HEK293T (cell line): ENCODE results near the gene SPARC.

ENCODE experiments used
- CTCF ChIA-PET: fragments of 350-600 bp; formaldehyde crosslinking; extraction: SDS; loops from one replicate; lab custom pipeline; 2021; ENCODE audit warnings: antibody characterized with exemption, inconsistent platforms; lab: Yijun Ruan, JAX
- POLR2A ChIA-PET: fragments of 350-600 bp; formaldehyde crosslinking; extraction: SDS; loops from one replicate; lab custom pipeline; 2020; ENCODE audit warnings: antibody characterized with exemption, inconsistent platforms; lab: Yijun Ruan, JAX
- DNase-seq: peaks from one replicate; pipeline ENCODE4 v3.0.0; 2012; ENCODE audit warnings: mixed read lengths; ENCODE audit errors: extremely low spot score
- ARNT ChIP-seq: fragments of 450-650 bp; IDR thresholded peaks from 2 replicates; pipeline ENCODE4 v1.6.1; 2017; ENCODE audit warnings: mild to moderate bottlenecking
- BHLHE40 ChIP-seq: fragments of 450-650 bp; IDR thresholded peaks from 2 replicates; pipeline ENCODE4 v1.6.1; 2016; ENCODE audit warnings: mild to moderate bottlenecking, moderate library complexity, borderline replicate concordance
- CTBP1 ChIP-seq: fragments of 450-650 bp; IDR thresholded peaks from 2 replicates; pipeline ENCODE4 v1.6.1; 2016; ENCODE audit warnings: borderline replicate concordance
- ELF4 ChIP-seq: fragments of 450-650 bp; IDR thresholded peaks from 2 replicates; pipeline ENCODE4 v1.6.1; 2017; ENCODE audit warnings: antibody characterized with exemption
- FOXA1 ChIP-seq: fragments of 450-650 bp; IDR thresholded peaks from 2 replicates; pipeline ENCODE4 v1.6.1; 2016; ENCODE audit warnings: mild to moderate bottlenecking
- FOXK2 ChIP-seq: fragments of 450-650 bp; IDR thresholded peaks from 2 replicates; pipeline ENCODE4 v1.6.1; 2016; ENCODE audit warnings: mild to moderate bottlenecking
- FOXM1 ChIP-seq: fragments of 450-650 bp; IDR thresholded peaks from 2 replicates; pipeline ENCODE4 v1.6.1; 2017; ENCODE audit warnings: mild to moderate bottlenecking, borderline replicate concordance
- HDGF ChIP-seq: fragments of 450-650 bp; IDR thresholded peaks from 2 replicates; pipeline ENCODE4 v1.6.1; 2017; ENCODE audit warnings: antibody characterized with exemption, borderline replicate concordance
- L3MBTL2 ChIP-seq: fragments of 450-650 bp; conservative IDR thresholded peaks from 2 replicates; pipeline ENCODE4 v1.6.1; 2016; ENCODE audit warnings: mild to moderate bottlenecking
- LEF1 ChIP-seq: fragments of 450-650 bp; IDR thresholded peaks from 2 replicates; pipeline ENCODE4 v1.6.1; 2017; ENCODE audit warnings: mild to moderate bottlenecking, borderline replicate concordance
- NFRKB ChIP-seq: fragments of 450-650 bp; IDR thresholded peaks from 2 replicates; pipeline ENCODE4 v1.6.1; 2016; ENCODE audit warnings: mild to moderate bottlenecking, moderate library complexity
- PKNOX1 ChIP-seq: fragments of 450-650 bp; IDR thresholded peaks from 2 replicates; pipeline ENCODE4 v1.6.1; 2016
- SP1 ChIP-seq: fragments of 450-650 bp; IDR thresholded peaks from 2 replicates; pipeline ENCODE4 v1.6.1; 2017
- SUZ12 ChIP-seq: fragments of 450-650 bp; IDR thresholded peaks from 2 replicates; pipeline ENCODE4 v1.6.1; 2016; ENCODE audit warnings: mild to moderate bottlenecking
- TARDBP ChIP-seq: fragments of 450-650 bp; IDR thresholded peaks from 2 replicates; pipeline ENCODE4 v1.6.1; 2016
- ZNF384 ChIP-seq: fragments of 450-650 bp; IDR thresholded peaks from 2 replicates; pipeline ENCODE4 v1.6.1; 2016

SPARC gene

GRCh38 chr5:151633892-151634291 lies 52.8 kb downstream of the SPARC start:
- DNase-seq = no peak
- ChIA-PET POLR2A (no interaction called here), CTCF (interaction anchor here (2.5 kb wide), 1 partner anchor 18 kb away, joined by 10 read pairs; no protein-coding TSS in a partner anchor)
- TF ChIP-seq SUZ12 = no peak
- no peak for TF ChIP-seq TARDBP
- no peak for TF ChIP-seq SP1
- TF ChIP-seq CTBP1 = no peak
- no peak for TF ChIP-seq BHLHE40
- TF ChIP-seq FOXA1 = no peak
- TF ChIP-seq L3MBTL2 = no peak
- no peak for TF ChIP-seq ELF4
- no peak for TF ChIP-seq LEF1
- TF ChIP-seq NFRKB = no peak
- TF ChIP-seq HDGF = no peak

GRCh38 chr5:151632941-151633340 lies 53.8 kb downstream of the SPARC start:
- ChIA-PET CTCF (interaction anchor here (2.5 kb wide), 1 partner anchor 19 kb away, joined by 10 read pairs; no protein-coding TSS in a partner anchor), POLR2A (no interaction called here)
- no peak for DNase-seq
- TF ChIP-seq PKNOX1 = no peak
- no peak for TF ChIP-seq FOXK2
- no peak for TF ChIP-seq SP1
- TF ChIP-seq ELF4 = no peak
- no peak for TF ChIP-seq TARDBP
- no peak for TF ChIP-seq SUZ12
- no peak for TF ChIP-seq ZNF384
- TF ChIP-seq BHLHE40 = no peak
- no peak for TF ChIP-seq NFRKB
- TF ChIP-seq HDGF = no peak
- TF ChIP-seq FOXM1 = no peak
- TF ChIP-seq LEF1 = no peak
- TF ChIP-seq L3MBTL2 = no peak
- no peak for TF ChIP-seq FOXA1
- no peak for TF ChIP-seq CTBP1
- TF ChIP-seq ARNT = no peak

- TF ChIP-seq ELF4 (no peak), HDGF (no peak), L3MBTL2 (no peak), SP1 (no peak), NFRKB (no peak)
- CTCF ChIA-PET = interaction anchor here (2.5 kb wide), 1 partner anchor 19 kb away, joined by 10 read pairs; no protein-coding TSS in a partner anchor
- no peak for DNase-seq
- POLR2A ChIA-PET = no interaction called here
Measured at GRCh38 chr5:151632524-151632923, 54.2 kb downstream of the SPARC start.

GRCh38 chr5:151631941-151632340 lies 54.8 kb downstream of the SPARC start:
- DNase-seq = no peak
- POLR2A ChIA-PET = no interaction called here
- TF ChIP-seq FOXK2 = no peak
- no peak for TF ChIP-seq SUZ12
- TF ChIP-seq SP1 = no peak
- no peak for TF ChIP-seq L3MBTL2
- TF ChIP-seq ZNF384 = no peak
- no peak for TF ChIP-seq ARNT
- TF ChIP-seq FOXA1 = no peak
- TF ChIP-seq TARDBP = no peak
- TF ChIP-seq FOXM1 = no peak
- TF ChIP-seq BHLHE40 = no peak
- TF ChIP-seq ELF4 = no peak
- no peak for TF ChIP-seq NFRKB
- no peak for TF ChIP-seq LEF1
- no peak for TF ChIP-seq HDGF
- TF ChIP-seq PKNOX1 = no peak
- TF ChIP-seq CTBP1 = no peak
- CTCF ChIA-PET = interaction anchor here (2.5 kb wide), 1 partner anchor 20 kb away, joined by 10 read pairs; no protein-coding TSS in a partner anchor

- DNase-seq = no peak
- TF ChIP-seq CTBP1 = no peak
- TF ChIP-seq HDGF = no peak
- no peak for TF ChIP-seq BHLHE40
- no peak for TF ChIP-seq L3MBTL2
- no peak for TF ChIP-seq FOXA1
- TF ChIP-seq ZNF384 = no peak
- no peak for TF ChIP-seq SP1
- TF ChIP-seq ARNT = no peak
- no peak for TF ChIP-seq FOXM1
- no peak for TF ChIP-seq LEF1
- TF ChIP-seq NFRKB = no peak
- TF ChIP-seq SUZ12 = no peak
- ChIA-PET CTCF (no interaction called here), POLR2A (no interaction called here)
Measured at GRCh38 chr5:151630088-151630487, 56.6 kb downstream of the SPARC start.

- ChIA-PET CTCF (interaction anchor here (1.0 kb wide), 1 partner anchor 24 kb away, joined by 3 read pairs; no protein-coding TSS in a partner anchor), POLR2A (no interaction called here)
- no peak for DNase-seq
- TF ChIP-seq ELF4 = no peak
- no peak for TF ChIP-seq TARDBP
- TF ChIP-seq FOXM1 = no peak
- no peak for TF ChIP-seq L3MBTL2
- no peak for TF ChIP-seq LEF1
Measured at GRCh38 chr5:151628112-151628823, 58.4 kb downstream of the SPARC start.

- TF ChIP-seq HDGF = no peak
- TF ChIP-seq NFRKB = no peak
- TF ChIP-seq BHLHE40 = no peak
- no peak for TF ChIP-seq ELF4
- no peak for TF ChIP-seq SP1
- TF ChIP-seq FOXA1 = no peak
- no peak for TF ChIP-seq TARDBP
- TF ChIP-seq CTBP1 = no peak
- TF ChIP-seq LEF1 = no peak
- no peak for TF ChIP-seq ARNT
- TF ChIP-seq ZNF384 = no peak
- no peak for TF ChIP-seq FOXK2
- TF ChIP-seq SUZ12 = no peak
- no peak for TF ChIP-seq L3MBTL2
- TF ChIP-seq PKNOX1 = no peak
- TF ChIP-seq FOXM1 = no peak
- ChIA-PET POLR2A (no interaction called here), CTCF (interaction anchor here (1.0 kb wide), 1 partner anchor 25 kb away, joined by 3 read pairs; no protein-coding TSS in a partner anchor)
- no peak for DNase-seq
Measured at GRCh38 chr5:151627650-151628049, 59.1 kb downstream of the SPARC start.
